Stimulated activated CD4-positive, alpha-beta T cell treated with anti-CD3 and anti-CD28 coated beads, Interleukin-12 subunit alpha, Interleukin-12 subunit beta, amount 100 ng/mL, for 4 hours (primary cell): ENCODE measurements around the gene ABLIM1.

Experiments used
- DNase-seq: peaks from one replicate; pipeline ENCODE4 v3.0.0-alpha.2; 2020

ABLIM1 gene

DNA sequence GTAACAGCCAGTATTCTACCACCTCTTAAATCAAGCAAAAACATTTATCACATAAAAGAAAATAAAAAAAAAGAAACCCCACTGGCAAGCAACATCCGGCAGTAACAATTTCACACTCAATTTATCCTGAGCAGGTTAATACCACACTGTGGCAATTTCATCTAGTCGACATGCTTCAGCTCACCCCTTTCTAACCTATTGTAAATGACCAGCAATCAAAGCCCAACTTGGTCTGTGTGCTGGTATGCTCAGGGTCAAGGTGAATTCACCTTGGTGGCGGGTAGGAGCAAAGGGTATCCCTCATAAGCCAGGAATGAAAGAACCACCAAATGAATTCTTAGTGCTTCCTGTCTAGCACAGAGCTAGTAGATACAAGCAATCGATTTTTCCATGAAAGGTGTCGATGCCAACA is 144.7 kb downstream of the ABLIM1 start:
- no peak for DNase-seq

DNA sequence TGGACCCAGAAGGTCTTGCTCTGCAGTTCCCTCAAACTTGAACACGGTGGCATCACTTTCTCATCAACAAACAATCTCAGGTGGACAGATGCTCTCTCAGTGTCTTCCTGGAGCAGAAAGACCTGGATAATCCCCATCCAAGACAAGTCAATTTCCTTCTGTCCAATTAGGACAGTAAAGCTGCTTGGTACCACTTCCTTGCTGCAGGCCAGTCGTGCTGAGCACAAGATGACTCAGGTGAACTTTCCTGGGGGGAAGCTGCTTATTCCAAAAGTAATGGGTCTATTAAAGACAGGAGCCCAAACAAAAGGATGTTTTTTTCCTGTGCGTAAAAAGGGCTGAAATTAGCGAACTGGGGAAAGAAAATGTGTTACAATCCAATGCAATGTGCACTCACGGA is 146.2 kb downstream of the ABLIM1 start:
- no peak for DNase-seq

- DNase-seq = no peak
Observed at GRCh38 chr10:114508376-114508775, 149.7 kb downstream of the ABLIM1 start.

GRCh38 chr10:114507449-114507848 is 150.6 kb downstream of the ABLIM1 start:
- no peak for DNase-seq

- DNase-seq = no peak
Observed at GRCh38 chr10:114506871-114507385, 151.1 kb downstream of the ABLIM1 start.

GRCh38 chr10:114504769-114505579 is 153.1 kb downstream of the ABLIM1 start:
- no peak for DNase-seq

DNA sequence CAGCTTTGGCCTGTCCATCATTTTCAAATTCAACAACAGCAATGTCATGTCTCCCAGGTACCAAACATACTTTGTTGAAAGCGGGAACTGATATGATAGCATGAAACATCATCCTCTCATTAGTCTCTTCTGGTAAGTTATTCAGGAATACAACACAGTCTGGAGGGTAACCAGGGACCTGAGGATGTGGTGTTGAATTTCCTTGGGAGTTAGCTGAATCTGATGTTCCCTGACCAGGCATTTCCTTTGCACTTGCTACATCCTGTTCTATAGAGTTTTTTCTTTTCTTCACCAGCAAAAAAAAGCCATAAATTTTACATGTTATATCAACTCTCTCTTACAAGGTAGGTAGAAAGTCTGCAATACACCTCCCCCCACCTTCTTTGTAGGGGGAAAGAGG is 156.0 kb downstream of the ABLIM1 start:
- no peak for DNase-seq

GRCh38 chr10:114501650-114502049 is 156.4 kb downstream of the ABLIM1 start:
- DNase-seq = no peak

- no peak for DNase-seq
Observed at GRCh38 chr10:114500643-114501042, 157.4 kb downstream of the ABLIM1 start.

- DNase-seq = peak; percentile 71
Observed at GRCh38 chr10:114499630-114500190, 158.4 kb downstream of the ABLIM1 start.

GRCh38 chr10:114499116-114499515 is 159.0 kb downstream of the ABLIM1 start:
- DNase-seq = no peak

DNA sequence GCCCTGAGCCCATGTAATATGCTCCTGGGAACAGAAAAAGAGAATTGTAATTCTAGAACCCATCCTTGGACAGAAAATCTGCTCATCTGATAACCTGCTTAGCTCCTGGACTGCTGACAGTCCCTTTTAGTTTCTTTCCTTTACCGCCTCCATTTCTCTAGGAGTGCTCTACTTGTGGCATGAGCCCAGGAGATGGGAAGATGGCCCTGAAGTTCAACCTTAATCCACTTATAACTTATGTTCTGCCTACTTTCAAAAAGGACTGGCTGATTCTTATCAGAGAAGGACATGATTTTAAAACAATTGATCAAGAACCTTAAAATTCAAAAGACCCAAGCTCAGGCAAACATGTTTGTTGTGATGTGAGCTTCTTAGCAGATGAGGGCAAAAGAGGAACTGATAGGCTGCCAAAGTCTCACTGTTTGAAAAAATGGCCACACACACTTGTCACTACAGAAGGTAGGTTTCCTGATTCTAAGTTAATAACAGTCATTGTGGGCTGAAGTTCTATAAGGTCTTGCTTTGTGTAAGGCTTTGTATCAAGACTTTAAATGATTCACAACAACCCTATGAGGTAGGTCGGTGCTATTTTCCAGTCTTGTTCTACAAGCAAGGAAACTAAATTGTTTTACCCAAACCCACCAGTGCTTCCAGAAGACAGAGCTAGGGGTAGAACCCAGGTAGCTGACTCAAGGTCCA is 159.5 kb downstream of the ABLIM1 start:
- no peak for DNase-seq

DNA sequence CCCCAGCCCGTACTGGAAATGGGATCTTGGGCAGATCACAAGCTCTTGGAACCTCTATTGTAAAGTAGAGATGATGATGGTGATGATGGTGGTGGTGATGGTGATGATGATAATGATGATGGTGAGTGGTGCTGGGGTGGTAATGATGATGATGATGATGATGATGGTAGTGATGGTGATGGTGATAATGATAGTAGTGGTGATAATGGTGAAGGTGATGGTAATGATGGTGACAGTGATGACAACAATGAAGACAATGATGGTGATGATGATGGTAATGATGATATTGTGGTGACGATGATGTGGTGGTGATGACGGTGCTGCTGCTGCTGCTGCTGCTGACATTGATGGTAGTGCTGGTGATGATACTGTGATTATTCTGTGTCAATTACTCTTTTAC is 162.8 kb downstream of the ABLIM1 start:
- DNase-seq = no peak

DNA sequence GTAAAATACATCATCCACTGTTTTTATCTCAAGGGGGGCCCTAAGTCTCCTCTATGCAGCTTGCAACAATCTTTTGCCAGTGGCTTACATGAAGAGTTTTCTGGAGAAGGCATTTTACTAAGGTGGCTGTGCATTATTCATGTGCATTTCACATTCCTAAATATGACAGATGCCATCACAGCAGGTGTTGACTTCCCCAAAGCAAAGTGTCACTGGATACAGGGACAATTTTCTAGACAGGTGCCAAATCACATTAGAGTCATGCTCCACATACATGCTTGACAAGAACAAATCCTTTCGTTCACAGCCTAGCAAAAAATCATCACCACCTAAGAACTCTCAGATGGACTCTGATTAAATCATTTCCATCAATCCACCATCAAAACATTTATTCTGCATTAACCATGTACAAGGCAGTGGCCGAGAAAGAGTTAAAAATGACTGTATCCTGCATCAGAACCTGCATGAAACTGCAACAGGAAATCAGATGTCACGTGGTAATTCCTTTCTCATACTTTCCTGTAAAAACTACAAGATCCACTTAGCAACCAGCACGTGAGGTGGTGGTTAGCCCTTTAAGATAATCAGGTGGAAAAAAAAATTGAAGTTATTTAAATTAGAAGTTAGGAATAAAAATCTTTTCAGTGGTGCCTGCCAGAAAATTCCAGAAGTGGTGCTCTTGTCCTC is 165.6 kb downstream of the ABLIM1 start:
- no peak for DNase-seq

DNA sequence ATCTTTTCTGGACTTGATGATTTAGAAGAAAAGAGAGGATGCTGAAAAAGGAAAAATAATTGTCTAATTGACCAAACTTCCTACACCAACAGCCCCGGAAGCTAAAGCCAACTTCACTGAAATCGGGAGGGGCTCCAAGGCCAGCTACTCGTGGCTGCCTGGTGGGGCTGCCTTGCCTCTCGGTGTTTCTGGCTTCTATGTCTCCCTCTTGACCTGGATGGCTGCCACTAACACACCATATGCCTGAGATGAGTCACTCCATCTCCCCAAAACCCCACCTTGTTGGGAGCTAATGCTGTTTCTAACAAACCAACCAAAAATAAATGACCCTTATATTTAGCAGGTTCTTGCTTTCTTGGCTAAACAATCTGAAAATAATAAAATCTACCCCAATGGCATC is 166.1 kb downstream of the ABLIM1 start:
- no peak for DNase-seq

DNA sequence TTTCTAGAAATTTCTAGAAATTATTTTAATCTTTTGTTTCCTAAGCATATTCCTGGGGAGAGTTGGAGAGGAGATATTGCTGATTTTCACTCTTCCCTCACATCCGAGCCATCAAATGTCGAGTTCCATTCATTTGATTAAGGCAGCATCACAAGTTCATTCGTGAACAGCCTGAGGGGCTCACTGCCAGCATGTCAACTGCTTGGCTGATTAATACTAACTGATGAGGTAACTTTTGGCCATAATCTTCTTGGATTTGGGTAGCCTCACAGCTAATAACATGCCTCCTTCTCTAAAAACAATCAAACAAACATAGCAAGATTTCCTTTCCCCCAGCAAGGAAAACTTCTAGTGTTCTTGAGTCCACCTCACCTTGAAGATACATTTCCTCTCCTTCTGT is 166.7 kb downstream of the ABLIM1 start:
- DNase-seq = no peak

DNA sequence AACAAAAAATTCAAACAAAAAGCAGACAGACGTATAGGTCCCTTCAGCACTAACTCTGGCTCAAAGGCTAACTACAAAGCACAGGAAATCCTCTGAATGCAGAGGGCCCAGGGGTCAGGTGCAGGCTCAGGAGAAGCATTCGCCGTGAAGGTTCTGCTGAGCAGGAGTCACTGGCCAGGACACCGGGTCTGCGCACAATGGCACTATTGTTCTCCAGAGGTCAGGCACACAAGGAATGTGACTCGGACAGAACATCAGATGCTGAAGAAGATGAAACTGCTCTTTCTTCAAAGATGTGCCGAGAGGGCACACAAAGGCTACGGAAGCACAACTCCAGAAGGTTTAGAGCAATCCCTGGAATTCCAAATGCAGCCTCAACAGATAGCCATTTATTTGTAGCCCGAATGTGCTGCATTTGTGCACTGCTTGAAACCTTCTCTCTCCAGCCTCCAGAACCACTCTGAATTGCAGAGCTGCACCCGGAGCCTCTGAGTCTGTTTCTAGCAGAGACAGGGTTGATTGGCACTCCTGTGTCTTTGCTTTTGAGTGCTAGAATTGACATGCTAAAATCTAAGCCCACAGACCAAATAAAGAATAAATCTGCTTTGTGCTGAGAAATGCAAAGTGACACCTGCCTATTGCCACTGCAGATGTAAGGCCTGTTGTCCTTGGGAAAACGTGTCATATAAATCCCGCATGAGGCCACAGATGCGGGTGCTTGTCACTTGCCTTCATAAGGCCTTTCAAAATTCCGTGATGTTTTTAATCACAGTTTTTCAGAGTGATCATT is 168.4 kb downstream of the ABLIM1 start:
- no peak for DNase-seq

GRCh38 chr10:114487815-114488536 is 170.1 kb downstream of the ABLIM1 start:
- no peak for DNase-seq

DNA sequence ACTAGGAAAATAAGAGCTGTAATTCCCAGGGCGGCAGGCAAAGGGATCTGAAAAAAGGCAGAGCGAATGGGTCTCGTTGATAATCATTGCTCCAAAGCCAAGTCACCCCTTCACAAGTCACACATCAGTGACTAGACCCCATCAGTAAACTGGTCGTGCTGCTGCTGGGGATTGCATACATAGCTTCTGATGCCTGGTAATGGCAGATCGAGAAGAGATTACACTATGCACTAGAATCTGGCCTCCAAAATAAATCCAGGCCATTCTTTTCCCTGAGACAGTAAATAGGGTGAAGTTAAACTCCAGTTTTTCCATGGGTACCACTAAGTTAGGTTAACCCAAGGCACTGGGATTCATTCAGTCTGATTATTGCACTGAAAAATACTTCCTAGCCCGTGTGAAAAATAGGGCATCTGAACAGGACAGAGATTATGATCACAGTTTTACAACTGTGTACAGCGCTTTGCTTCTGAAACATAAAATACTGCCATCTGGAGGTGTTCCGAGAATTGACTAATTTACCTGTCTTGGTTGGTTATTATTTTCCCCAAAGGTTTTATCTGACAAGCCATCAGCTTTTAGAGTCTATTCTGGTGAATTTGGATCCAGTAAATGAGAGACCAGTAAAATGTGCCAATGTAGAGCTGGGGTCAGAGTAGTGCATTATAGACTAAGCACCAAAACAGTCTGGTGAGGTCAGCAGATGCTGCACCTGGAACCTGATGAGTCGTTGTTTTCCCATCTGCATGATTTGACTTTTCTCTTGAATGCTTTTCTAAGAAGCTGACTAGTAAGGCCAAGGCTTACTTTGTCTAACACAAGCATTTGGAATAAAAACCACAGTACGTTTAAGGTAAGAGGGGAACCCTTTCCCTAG is 170.9 kb downstream of the ABLIM1 start:
- DNase-seq = no peak

DNA sequence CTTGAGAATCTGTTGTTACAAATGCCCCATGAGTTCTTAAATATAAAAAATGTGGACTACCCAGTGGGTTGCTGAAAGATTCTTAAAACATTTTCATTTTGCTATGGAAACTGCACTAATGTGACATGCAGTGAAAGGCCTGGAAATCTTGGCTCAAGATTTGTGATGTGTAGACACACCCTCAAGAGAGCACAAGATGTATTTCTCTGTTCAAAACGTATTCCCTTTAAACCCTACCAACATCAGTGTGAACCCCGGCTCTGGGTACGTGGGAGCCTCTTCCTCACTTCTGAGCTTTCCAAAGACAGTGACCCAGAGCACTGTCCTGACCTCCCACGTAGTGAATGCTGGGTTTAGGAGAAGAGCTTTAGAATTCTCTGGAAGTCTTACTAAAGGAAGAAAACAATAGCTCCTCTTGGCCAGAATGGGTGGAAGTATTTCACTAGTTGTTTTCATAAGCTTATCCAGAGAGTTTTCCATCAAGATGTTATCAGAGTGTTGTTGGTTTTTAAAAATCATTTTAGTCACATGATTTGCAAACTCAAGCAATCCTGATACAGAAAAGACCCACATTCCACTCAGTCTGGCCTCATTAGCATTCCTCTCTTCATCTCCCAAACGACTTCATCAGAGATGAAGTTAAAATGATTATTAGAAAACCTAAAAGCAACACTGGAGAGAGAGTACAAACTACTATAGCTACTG is 172.2 kb downstream of the ABLIM1 start:
- DNase-seq = no peak
